Measurements from ENCODE around the gene CNTN2.

GRCh38 chr1:205038132-205038786 is 4.8 kb upstream of the CNTN2 start:
- no peak for TF ChIP-seq CTCF (IDR thresholded peaks at IDR 0.05; ENCODE audit: poor library complexity)
- TF ChIP-seq EZH2 (IDR thresholded peaks at IDR 0.05; ENCODE audit: borderline replicate concordance), result no peak
- TF ChIP-seq EZH2phosphoT487 (IDR thresholded peaks at IDR 0.05; ENCODE audit: low read depth, severe bottlenecking, unreplicated experiment), result no peak
